Measurements from ENCODE around the gene CHST11.

The CHST11 gene

GRCh38 chr12:104588047-104588920 lies 131.5 kb downstream of the CHST11 start:
- no peak for DNase-seq

GRCh38 chr12:104588921-104589590 lies 132.3 kb downstream of the CHST11 start:
- no peak for DNase-seq

GRCh38 chr12:104590022-104590421 lies 133.3 kb downstream of the CHST11 start:
- no peak for DNase-seq

GRCh38 chr12:104591257-104591885 lies 134.6 kb downstream of the CHST11 start:
- DNase-seq, result no peak

GRCh38 chr12:104593482-104593881 lies 136.7 kb downstream of the CHST11 start:
- no peak for DNase-seq

- DNase-seq, result peak; percentile 58
These were observed 139.5 kb downstream of the CHST11 start for GRCh38 chr12:104596134-104596799.

GRCh38 chr12:104596898-104597843 lies 140.4 kb downstream of the CHST11 start:
- no peak for DNase-seq

GRCh38 chr12:104598342-104599271 lies 141.9 kb downstream of the CHST11 start:
- no peak for DNase-seq

- no peak for DNase-seq
These were observed 142.7 kb downstream of the CHST11 start for GRCh38 chr12:104599272-104600035.

GRCh38 chr12:104600036-104600712 lies 143.4 kb downstream of the CHST11 start:
- DNase-seq, result no peak

GRCh38 chr12:104600790-104601739 lies 144.3 kb downstream of the CHST11 start:
- no peak for DNase-seq

- DNase-seq, result no peak
These were observed 145.7 kb downstream of the CHST11 start for GRCh38 chr12:104602406-104602805.

- DNase-seq, result no peak
These were observed 146.1 kb downstream of the CHST11 start for GRCh38 chr12:104602896-104603295.

- no peak for DNase-seq
These were observed 146.8 kb downstream of the CHST11 start for GRCh38 chr12:104603545-104603973.

- peak; percentile 65 for DNase-seq
These were observed 147.6 kb downstream of the CHST11 start for GRCh38 chr12:104604070-104604994.

GRCh38 chr12:104604995-104605675 lies 148.4 kb downstream of the CHST11 start:
- DNase-seq, result no peak
